Stimulated activated CD4-positive, alpha-beta T cell treated with anti-CD3 and anti-CD28 coated beads, Interleukin-4, amount 100 ng/mL, for 48 hours (primary cell): Measurements from ENCODE around the gene SSB.
"Not testable (repeated sequence)": the region's sequence is repeated elsewhere in the genome, so short reads cannot be mapped to it uniquely, and the experiment has no call there.

Experiments
- DNase-seq, 2 donors: peaks; one replicate each; pipeline ENCODE4 v3.0.0-alpha.2; 2020; ENCODE audit warnings: low read depth in 2 of 2

SSB gene

GRCh38 chr2:169781249-169782013, 17.2 kb upstream of the SSB start:
- no peak for DNase-seq

- DNase-seq: no peak
These were observed 16.2 kb upstream of the SSB start for GRCh38 chr2:169782513-169782912.

- DNase-seq: no peak
These were observed 8.1 kb upstream of the SSB start for GRCh38 chr2:169790581-169790980.

- no peak for DNase-seq
These were observed 3.5 kb upstream of the SSB start for GRCh38 chr2:169795181-169795580.

GRCh38 chr2:169796441-169796840, 2.2 kb upstream of the SSB start:
- no peak for DNase-seq

GRCh38 chr2:169797601-169798000, 1.1 kb upstream of the SSB start:
- no peak for DNase-seq

GRCh38 chr2:169798397-169798717, 314 bp upstream of the SSB start:
- no peak for DNase-seq

- DNase-seq: no peak
These were observed 4.8 kb downstream of the SSB start for GRCh38 chr2:169803480-169803879.

- no peak for DNase-seq
These were observed 7.9 kb downstream of the SSB start for GRCh38 chr2:169806586-169806985.

GRCh38 chr2:169808221-169808620, 9.6 kb downstream of the SSB start:
- DNase-seq: no peak

GRCh38 chr2:169815849-169816248, 17.2 kb downstream of the SSB start:
- DNase-seq: no peak

GRCh38 chr2:169816961-169817360, 18.3 kb downstream of the SSB start:
- not testable (repeated sequence) for DNase-seq

GRCh38 chr2:169817369-169817768, 18.7 kb downstream of the SSB start:
- not testable (repeated sequence) for DNase-seq

GRCh38 chr2:169818241-169818640, 19.6 kb downstream of the SSB start:
- no peak for DNase-seq

GRCh38 chr2:169819106-169819505, 20.4 kb downstream of the SSB start:
- DNase-seq: no peak

- not testable (repeated sequence) for DNase-seq
These were observed 21.4 kb downstream of the SSB start for GRCh38 chr2:169820101-169820500.

- no peak for DNase-seq
These were observed 23.4 kb downstream of the SSB start for GRCh38 chr2:169822036-169822435.

- DNase-seq: no peak
These were observed 24.2 kb downstream of the SSB start for GRCh38 chr2:169822785-169823392.

- DNase-seq: no peak
These were observed 25.3 kb downstream of the SSB start for GRCh38 chr2:169823996-169824372.

GRCh38 chr2:169824373-169825333, 26.0 kb downstream of the SSB start, which contains the start of gene METTL5:
METTL5 (minus strand) TSS chr2:169824905; CDS start chr2:169824597, 308 bp downstream.
- DNase-seq: peak; percentile 63 to 70

GRCh38 chr2:169827272-169828140, 28.8 kb downstream of the SSB start, which contains the start of gene UBR3:
UBR3 (plus strand) TSS chr2:169827454; CDS start chr2:169827508, 54 bp downstream.
- peak; percentile 85 to 90 for DNase-seq
